ENCODE data around the gene IFI6. TPM values are rescaled to one million over a fixed set of nuclear protein-coding genes. Genes with fewer than 3 reads are reported as not detected.
"Not testable (repeated sequence)": the region's sequence is repeated elsewhere in the genome, so short reads cannot be mapped to it uniquely, and the experiment has no call there.

Gene IFI6
- total RNA-seq, 1 donor from 2014 or later: 14.3 TPM

- no peak for DNase-seq (ENCODE audit: low spot score)
These were observed 21.3 kb downstream of the IFI6 start for GRCh38 chr1:27650539-27651175.

DNA sequence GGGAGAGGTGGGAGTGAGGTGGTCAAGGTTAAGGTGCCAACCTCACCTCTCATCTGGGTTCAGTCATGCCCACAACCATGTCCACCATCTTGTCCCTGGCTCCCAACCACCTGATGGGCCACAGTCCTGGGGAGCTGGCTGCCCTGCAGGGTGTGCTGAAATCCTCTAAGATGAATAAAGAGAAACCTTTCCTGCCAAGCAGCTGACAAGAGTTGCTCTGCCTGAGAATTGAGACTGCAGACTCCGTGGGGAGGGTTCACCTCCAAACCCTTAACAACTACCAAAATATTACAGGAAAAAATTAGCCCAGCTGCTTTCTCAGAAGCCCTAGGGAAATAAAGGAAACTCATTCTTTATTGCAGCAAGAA is 21.8 kb downstream of the IFI6 start:
- no peak for DNase-seq (ENCODE audit: low spot score)

- no peak for DNase-seq (ENCODE audit: low spot score)
These were observed 22.7 kb downstream of the IFI6 start for GRCh38 chr1:27649306-27649635.

GRCh38 chr1:27648602-27649305 is 23.2 kb downstream of the IFI6 start:
- no peak for DNase-seq (ENCODE audit: low spot score)

DNA sequence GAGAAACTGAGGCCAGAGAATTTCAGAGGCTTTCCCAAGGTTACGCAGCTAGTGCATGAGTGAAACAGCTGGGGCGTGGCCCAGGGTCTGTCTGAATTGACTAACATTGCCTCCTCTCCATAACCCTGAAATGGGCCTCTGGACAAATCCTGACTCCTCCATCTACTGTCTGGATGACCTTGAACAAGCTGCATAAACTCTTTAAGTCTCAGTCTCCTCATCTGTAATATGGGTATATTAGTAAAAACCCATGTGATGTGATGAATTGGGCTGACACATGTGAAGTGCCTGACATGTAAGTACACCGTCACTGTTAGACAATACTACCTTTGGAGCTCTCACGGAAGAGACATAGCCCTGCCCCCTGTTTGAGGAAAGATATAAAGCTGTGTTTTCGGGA is 24.7 kb downstream of the IFI6 start:
- no peak for DNase-seq (ENCODE audit: low spot score)

DNA sequence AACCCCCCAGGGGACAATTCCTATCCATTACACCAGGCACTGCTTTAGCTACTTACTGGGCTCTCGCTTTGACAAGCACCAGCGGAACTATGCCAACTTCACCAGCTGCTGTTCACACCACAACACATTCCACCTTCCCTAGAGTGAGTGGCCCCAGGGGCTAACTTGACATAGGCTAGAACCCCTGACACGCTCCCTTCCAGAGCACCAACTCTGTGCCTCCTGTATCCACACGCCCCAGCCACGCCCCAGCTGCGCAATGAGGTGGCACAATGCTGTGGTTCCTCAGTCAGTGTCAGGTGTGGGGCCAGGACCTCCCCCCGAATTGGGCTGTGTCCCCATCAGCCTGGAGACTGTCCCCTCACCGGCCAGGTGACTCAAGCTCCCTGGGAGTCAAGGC is 25.3 kb downstream of the IFI6 start:
- DNase-seq (ENCODE audit: low spot score): no peak

- no peak for DNase-seq (ENCODE audit: low spot score)
These were observed 26.9 kb downstream of the IFI6 start for GRCh38 chr1:27645071-27645415.

DNA sequence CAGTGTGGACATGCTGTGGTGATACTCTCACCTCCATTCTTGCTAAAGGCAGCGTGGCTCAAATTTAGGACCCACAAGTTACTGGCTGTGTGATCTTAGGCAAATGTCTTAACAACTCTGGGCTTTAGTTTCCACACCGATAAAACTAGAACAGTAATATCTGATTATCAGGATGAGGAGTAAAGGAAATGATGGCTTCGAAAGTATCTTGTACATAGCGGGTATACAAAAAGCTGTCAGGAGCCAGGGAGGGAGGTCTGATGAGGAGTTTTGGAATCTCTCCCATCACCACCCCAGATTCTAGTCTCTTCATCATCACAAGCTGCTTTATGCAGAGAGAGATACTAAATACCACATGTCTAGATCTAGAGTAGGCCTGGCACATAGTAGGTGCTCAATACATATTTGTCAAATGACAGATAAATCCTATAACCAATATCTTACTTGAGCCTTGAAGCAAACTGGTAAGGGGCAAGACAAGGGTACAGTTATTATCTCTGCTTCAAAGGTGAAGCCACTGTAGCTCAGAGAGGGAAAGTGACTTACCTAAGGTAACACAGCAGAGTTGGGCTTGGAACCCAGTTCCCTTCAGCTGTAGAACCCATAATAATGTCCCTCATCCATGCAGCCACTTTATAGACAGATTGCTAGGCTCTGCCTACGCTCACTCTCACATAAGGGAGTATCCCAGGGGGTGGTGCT is 27.5 kb downstream of the IFI6 start:
- no peak for DNase-seq (ENCODE audit: low spot score)

DNA sequence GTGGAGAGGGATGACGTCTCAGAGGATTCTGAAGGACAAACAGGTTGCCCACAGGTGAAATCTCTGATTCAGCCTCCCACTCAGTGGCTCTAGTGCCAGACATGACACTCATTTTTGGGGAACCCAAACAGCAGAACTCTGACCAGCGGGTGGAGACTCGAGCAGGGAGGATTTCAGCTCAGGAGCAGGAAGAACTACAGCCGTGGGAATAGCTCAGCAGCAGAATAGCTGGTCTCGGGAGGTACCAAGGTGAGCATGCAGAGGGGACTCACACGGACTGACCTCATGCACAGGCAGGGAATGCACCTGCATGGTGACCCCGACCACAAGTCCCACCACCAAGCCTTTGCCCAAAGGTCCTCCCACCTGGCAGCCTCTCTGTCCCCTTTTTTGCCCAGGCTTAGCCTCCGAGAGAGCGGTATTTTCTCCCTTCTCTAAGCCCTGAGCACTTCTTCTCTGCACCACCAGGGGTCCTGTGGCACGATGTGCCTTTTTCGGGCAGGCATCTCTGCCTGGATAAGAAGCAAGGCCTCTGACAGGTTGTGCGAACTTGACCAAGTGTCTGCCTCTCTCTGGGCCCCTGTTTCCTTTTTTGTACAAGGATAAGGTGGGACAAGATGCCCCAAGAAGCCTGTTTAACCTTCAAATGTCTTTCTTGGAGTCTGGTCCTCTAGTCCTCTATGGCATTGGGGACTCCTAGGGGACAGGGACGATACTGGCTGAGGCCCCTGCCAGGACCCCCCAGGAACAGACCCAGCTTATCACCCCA is 28.2 kb downstream of the IFI6 start:
- DNase-seq (ENCODE audit: low spot score): no peak

- not testable (repeated sequence) for DNase-seq (ENCODE audit: low spot score)
These were observed 31.5 kb downstream of the IFI6 start for GRCh38 chr1:27640514-27640913.

GRCh38 chr1:27638805-27639204 is 33.2 kb downstream of the IFI6 start:
- no peak for DNase-seq (ENCODE audit: low spot score)

DNA sequence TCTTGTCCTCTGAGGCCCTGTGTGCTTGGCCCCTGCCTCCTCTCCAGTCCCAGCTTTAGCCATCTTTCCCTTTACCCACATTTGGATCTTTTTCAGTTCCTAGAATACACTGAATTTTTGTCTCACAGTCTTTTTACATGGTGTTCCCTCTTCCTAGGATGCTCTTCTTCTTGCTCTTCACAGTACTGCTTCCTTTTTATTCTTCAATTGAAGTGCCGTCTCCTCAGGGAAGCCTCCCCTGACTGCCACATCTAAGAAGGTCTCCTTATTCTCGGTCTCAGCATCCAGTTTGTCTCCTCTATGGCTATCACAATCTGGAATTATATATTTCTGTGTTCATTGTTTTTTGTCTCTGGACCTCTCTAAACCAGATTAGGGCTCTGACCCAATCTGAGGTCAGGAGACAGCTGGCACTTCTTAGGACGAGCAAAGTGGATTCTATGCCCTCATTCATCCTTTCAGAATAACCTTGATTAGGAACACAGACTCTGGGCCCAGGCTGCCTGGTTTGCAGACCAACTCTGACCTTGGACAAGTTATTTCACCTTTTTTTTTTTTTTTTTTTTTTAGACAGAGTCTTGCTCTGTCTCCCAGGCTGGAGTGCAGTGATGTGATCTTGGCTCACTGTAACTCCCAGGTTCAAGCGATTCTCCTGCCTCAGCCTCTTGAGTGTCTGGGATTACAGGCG is 33.8 kb downstream of the IFI6 start:
- DNase-seq (ENCODE audit: low spot score): no peak

GRCh38 chr1:27635396-27636142 is 36.4 kb downstream of the IFI6 start:
- DNase-seq (ENCODE audit: low spot score): no peak

- DNase-seq (ENCODE audit: low spot score): no peak
These were observed 37.0 kb downstream of the IFI6 start, which contains the start of gene FGR for GRCh38 chr1:27634985-27635367. TSS of gene FGR (minus strand) at chr1:27635185. CDS start at chr1:27623916, 11,269 bp downstream.

- no peak for DNase-seq (ENCODE audit: low spot score)
These were observed 37.6 kb downstream of the IFI6 start for GRCh38 chr1:27634177-27634984.

DNA sequence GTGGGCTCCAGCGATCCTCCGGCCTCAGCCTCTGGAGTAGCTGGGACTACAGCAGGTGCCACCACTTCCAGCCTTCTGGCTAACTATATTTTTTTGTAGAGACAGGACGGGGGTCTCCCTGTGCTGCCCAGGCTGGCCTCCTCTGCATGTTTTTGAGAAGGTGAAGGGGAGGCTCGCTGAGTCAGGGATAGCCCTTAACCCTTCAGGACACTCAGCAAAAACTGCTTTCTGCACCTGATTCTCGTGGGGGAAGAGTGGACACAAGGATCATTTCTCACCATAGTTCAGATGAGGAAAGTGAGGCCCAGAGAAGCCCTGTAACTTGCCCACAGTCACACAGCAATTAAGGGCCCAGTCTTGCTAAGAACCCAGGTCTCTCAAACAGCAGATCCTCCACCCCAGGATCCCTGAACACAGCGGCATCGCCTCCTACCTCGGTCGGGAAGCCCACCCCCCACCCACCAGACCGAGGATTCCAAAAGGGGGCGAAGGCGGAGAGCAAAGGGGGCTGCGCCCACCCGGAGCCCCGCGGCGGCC is 38.3 kb downstream of the IFI6 start:
- no peak for DNase-seq (ENCODE audit: low spot score)

- no peak for DNase-seq (ENCODE audit: low spot score)
These were observed 38.7 kb downstream of the IFI6 start for GRCh38 chr1:27633298-27633610.

GRCh38 chr1:27632387-27633297 is 39.4 kb downstream of the IFI6 start:
- no peak for DNase-seq (ENCODE audit: low spot score)

- DNase-seq (ENCODE audit: low spot score): no peak
These were observed 41.0 kb downstream of the IFI6 start for GRCh38 chr1:27630859-27631491.

Data from ureter (tissue), 1 donor.